Amniotic stem cell (primary cell): ENCODE results near the gene P2RY14.
"Not testable (repeated sequence)": the region's sequence is repeated elsewhere in the genome, so short reads cannot be mapped to it uniquely, and the experiment has no call there.

ENCODE experiments used
- DNase-seq: peaks from one replicate; lab custom pipeline; 2025; lab: John Stamatoyannopoulos, UW

Gene P2RY14

GRCh38 chr3:151262871-151263525 lies 15.3 kb downstream of the P2RY14 start:
- no peak for DNase-seq

- DNase-seq = no peak
Observed at GRCh38 chr3:151259664-151260063, 18.7 kb downstream of the P2RY14 start.

GRCh38 chr3:151256749-151257148 lies 21.6 kb downstream of the P2RY14 start:
- no peak for DNase-seq

GRCh38 chr3:151248772-151249337 lies 29.5 kb downstream of the P2RY14 start:
- no peak for DNase-seq

- DNase-seq = not testable (repeated sequence)
Observed at GRCh38 chr3:151242006-151242405, 36.3 kb downstream of the P2RY14 start.

GRCh38 chr3:151236736-151237135 lies 41.6 kb downstream of the P2RY14 start:
- DNase-seq = no peak

- DNase-seq = no peak
Observed at GRCh38 chr3:151236316-151236715, 42.0 kb downstream of the P2RY14 start.

GRCh38 chr3:151234825-151235224 lies 43.5 kb downstream of the P2RY14 start:
- no peak for DNase-seq

GRCh38 chr3:151232991-151233390 lies 45.4 kb downstream of the P2RY14 start:
- DNase-seq = no peak

- not testable (repeated sequence) for DNase-seq
Observed at GRCh38 chr3:151232403-151232802, 45.9 kb downstream of the P2RY14 start.

GRCh38 chr3:151230646-151231045 lies 47.7 kb downstream of the P2RY14 start:
- DNase-seq = no peak

- no peak for DNase-seq
Observed at GRCh38 chr3:151228666-151229040, 49.7 kb downstream of the P2RY14 start.

- peak; percentile 29 for DNase-seq
Observed at GRCh38 chr3:151227807-151228665, 50.3 kb downstream of the P2RY14 start.

GRCh38 chr3:151227266-151227806 lies 51.0 kb downstream of the P2RY14 start:
- DNase-seq = no peak

GRCh38 chr3:151226825-151227224 lies 51.5 kb downstream of the P2RY14 start:
- no peak for DNase-seq

- peak; percentile 17 for DNase-seq
Observed at GRCh38 chr3:151226088-151226563, 52.2 kb downstream of the P2RY14 start.

- no peak for DNase-seq
Observed at GRCh38 chr3:151225040-151225975, 53.0 kb downstream of the P2RY14 start.

GRCh38 chr3:151224268-151224866 lies 54.0 kb downstream of the P2RY14 start:
- DNase-seq = no peak

- peak; percentile 4 for DNase-seq
Observed at GRCh38 chr3:151219056-151219455, 59.3 kb downstream of the P2RY14 start.

- no peak for DNase-seq
Observed at GRCh38 chr3:151218136-151218535, 60.2 kb downstream of the P2RY14 start.
